HCT116 (cell line): Measurements from ENCODE around the gene CFAP58.

Experiments
- ATF3 ChIP-seq: IDR thresholded peaks from 2 replicates; pipeline ENCODE4 v1.6.1; 2012
- EGR1 ChIP-seq: IDR thresholded peaks from 2 replicates; pipeline ENCODE4 v1.6.1; 2012; ENCODE audit warnings: low read depth
- POLR2A ChIP-seq: IDR thresholded peaks from 2 replicates; pipeline ENCODE4 v1.7.0; 2011; ENCODE audit warnings: borderline replicate concordance; ENCODE audit not compliant: insufficient read depth, insufficient read length; ENCODE audit errors: extremely low read depth
- POLR2AphosphoS5 ChIP-seq: IDR thresholded peaks from 2 replicates; pipeline ENCODE4 v1.6.1; 2011; ENCODE audit warnings: mild to moderate bottlenecking, low read depth, low read length, moderate library complexity
- RAD21 ChIP-seq: IDR thresholded peaks from 2 replicates; pipeline ENCODE4 v1.6.1; 2012; ENCODE audit warnings: low read depth, mild to moderate bottlenecking
- YY1 ChIP-seq: IDR thresholded peaks from 2 replicates; pipeline ENCODE4 v1.6.1; 2011; ENCODE audit warnings: low read length, low read depth, moderate library complexity, mild to moderate bottlenecking; ENCODE audit not compliant: insufficient replicate concordance; ENCODE audit errors: extremely low read depth
- TF ChIP-seq, protein P1 (sequence below), 3 experiments: fragments of 200-600 bp in 1 of 3; sonication (generic) in 1 of 3; IDR thresholded peaks in 2 of 3; conservative IDR thresholded peaks in 1 of 3; 2 replicates each; pipeline ENCODE4 v1.5.1; 2012 to 2017; ENCODE audit warnings: low read depth in 2 of 3, low read length in 2 of 3, antibody characterized with exemption in 1 of 3, borderline replicate concordance in 1 of 3, control low read depth in 1 of 3, mild to moderate bottlenecking in 1 of 3, mixed read lengths in 1 of 3, mixed run types in 1 of 3, moderate library complexity in 1 of 3; ENCODE audit not compliant: insufficient read depth in 1 of 3

DNA sequence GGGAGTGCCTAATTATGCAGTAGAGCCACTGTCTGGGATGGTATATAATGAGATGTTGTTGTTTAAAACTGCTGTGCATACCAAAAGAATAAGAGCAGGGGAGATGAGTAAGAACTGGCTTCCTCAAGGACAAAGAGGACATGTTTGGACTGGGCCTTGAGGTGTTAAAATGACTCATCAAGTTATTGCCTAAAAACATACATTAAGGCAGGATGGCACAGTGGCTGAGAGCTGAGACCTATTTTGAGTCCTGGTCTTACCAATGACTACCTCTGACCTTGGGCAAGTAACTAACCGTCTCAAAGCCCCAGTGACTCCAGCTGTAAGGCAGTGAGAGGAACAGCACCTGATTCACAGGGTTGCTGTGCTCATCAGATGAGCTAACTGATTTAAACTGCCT is 71.1 kb downstream of the CFAP58 start:
- TF ChIP-seq, protein P1, sequence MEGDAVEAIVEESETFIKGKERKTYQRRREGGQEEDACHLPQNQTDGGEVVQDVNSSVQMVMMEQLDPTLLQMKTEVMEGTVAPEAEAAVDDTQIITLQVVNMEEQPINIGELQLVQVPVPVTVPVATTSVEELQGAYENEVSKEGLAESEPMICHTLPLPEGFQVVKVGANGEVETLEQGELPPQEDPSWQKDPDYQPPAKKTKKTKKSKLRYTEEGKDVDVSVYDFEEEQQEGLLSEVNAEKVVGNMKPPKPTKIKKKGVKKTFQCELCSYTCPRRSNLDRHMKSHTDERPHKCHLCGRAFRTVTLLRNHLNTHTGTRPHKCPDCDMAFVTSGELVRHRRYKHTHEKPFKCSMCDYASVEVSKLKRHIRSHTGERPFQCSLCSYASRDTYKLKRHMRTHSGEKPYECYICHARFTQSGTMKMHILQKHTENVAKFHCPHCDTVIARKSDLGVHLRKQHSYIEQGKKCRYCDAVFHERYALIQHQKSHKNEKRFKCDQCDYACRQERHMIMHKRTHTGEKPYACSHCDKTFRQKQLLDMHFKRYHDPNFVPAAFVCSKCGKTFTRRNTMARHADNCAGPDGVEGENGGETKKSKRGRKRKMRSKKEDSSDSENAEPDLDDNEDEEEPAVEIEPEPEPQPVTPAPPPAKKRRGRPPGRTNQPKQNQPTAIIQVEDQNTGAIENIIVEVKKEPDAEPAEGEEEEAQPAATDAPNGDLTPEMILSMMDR (IDR thresholded peaks at IDR 0.05 in 2 of 3, conservative IDR thresholded peaks at IDR 0.05 in 1 of 3; ENCODE audit: borderline replicate concordance in 1 of 3, insufficient read depth in 1 of 3, low read depth in 2 of 3, low read length in 2 of 3), result no peak
- TF ChIP-seq POLR2A (no peak), EGR1 (no peak), RAD21 (no peak), POLR2AphosphoS5 (no peak), YY1 (no peak), ATF3 (no peak)
